ENCODE results near the gene NEMP2.

Gene NEMP2

GRCh38 chr2:190454795-190455194 is 79.7 kb downstream of the NEMP2 start:
- Mint-ChIP-seq H3K4me3 (no peak overlapping the region), H3K9me3 (no peaks in the 10 kb centered on the region), H3K4me1 (peaks cover 46% of the 10 kb centered on the region), H3K27ac (no peak overlapping the region), H3K27me3 (no peaks in the 10 kb centered on the region), H3K36me3 (ENCODE audit: low read depth) (peaks cover 31% of the 10 kb centered on the region)
- no peak for DNase-seq
- ATAC-seq: no peak
